Measurements from ENCODE around the gene FFAR2. TPM values are rescaled to one million over a fixed set of nuclear protein-coding genes. Genes with fewer than 3 reads are reported as not detected.

The FFAR2 gene
- polyA plus RNA-seq, 2 of the 4 experiments (the other 2 are of a cell fraction) = 0.30 TPM; not detected in 1

GRCh38 chr19:35427187-35427586, 20.9 kb upstream of the FFAR2 start:
- FAIRE-seq = no peak
- no peak overlapping the region for H3K4me2 ChIP-seq
- H3K4me3 ChIP-seq = no peak overlapping the region
- no peak for ATAC-seq
- 47% methylated on average over 4 of the region's 4 CpGs for WGBS (ENCODE audit: missing lambda C conversion rate)
- TF ChIP-seq NFE2L2 (conservative IDR thresholded peaks at IDR 0.05; ENCODE audit: low read length) (no peak), HEYL (CRISPR knock-in tag; IDR thresholded peaks at IDR 0.05) (no peak), JUNB (IDR thresholded peaks at IDR 0.05) (no peak), JUN (IDR thresholded peaks at IDR 0.05) (no peak), KDM5A (IDR thresholded peaks at IDR 0.05) (no peak)
- no peaks in the 10 kb centered on the region for H3K9me3 ChIP-seq
- POLR2A ChIA-PET = interaction anchor here (0.7 kb wide), 1 partner anchor 25 kb away, joined by 4 read pairs; no protein-coding TSS in a partner anchor
- no peak for DNase-seq (ENCODE audit: low read depth in 1 of 2, low spot score in 1 of 2)
- H3K27ac ChIP-seq = no peak overlapping the region
- H3K4me1 ChIP-seq = no peaks in the 10 kb centered on the region
- CTCF ChIA-PET = interaction anchor here (1.1 to 1.4 kb wide), 4 partner anchors 13 to 84 kb away, joined by 3 to 4 read pairs (median 4); no protein-coding TSS in a partner anchor

GRCh38 chr19:35429698-35430408, 18.2 kb upstream of the FFAR2 start:
- no peak overlapping the region for H3K27ac ChIP-seq
- ChIA-PET CTCF (interaction anchor here (0.8 to 6.9 kb wide), 15 partner anchors 9 to 180 kb away, joined by 3 to 27 read pairs (median 4); no protein-coding TSS in a partner anchor), POLR2A (no interaction called here)
- H3K4me2 ChIP-seq = no peak overlapping the region
- DNase-seq (ENCODE audit: low read depth in 1 of 2, low spot score in 1 of 2) (no peak), ATAC-seq (no peak), FAIRE-seq (peak; percentile 63)
- H3K4me1 ChIP-seq = no peaks in the 10 kb centered on the region
- H3K9me3 ChIP-seq = no peaks in the 10 kb centered on the region
- WGBS (ENCODE audit: missing lambda C conversion rate) = 55% methylated on average over 21 of the region's 21 CpGs
- no peak overlapping the region for H3K4me3 ChIP-seq
- TF ChIP-seq USF2 (IDR thresholded peaks at IDR 0.05) = no peak
- TF ChIP-seq CEBPB (IDR thresholded peaks at IDR 0.05) = no peak
- no peak for TF ChIP-seq TFCP2L1 (CRISPR knock-in tag; IDR thresholded peaks at IDR 0.05)
- no peak for TF ChIP-seq MAFK (IDR thresholded peaks at IDR 0.05; ENCODE audit: partially characterized antibody)
- no peak for TF ChIP-seq JUN (IDR thresholded peaks at IDR 0.05)
- TF ChIP-seq FOSL2 (IDR thresholded peaks at IDR 0.05) = no peak
- TF ChIP-seq FOSL2 (CRISPR knock-in tag; IDR thresholded peaks at IDR 0.05) = no peak
- no peak for TF ChIP-seq BHLHE40 (IDR thresholded peaks at IDR 0.05; ENCODE audit: low read depth, low read length)
- TF ChIP-seq GATA3 (IDR thresholded peaks at IDR 0.05; ENCODE audit: borderline replicate concordance) = no peak
- no peak for TF ChIP-seq RARB (CRISPR knock-in tag; IDR thresholded peaks at IDR 0.05)
- no peak for TF ChIP-seq NR3C1 (IDR thresholded peaks at IDR 0.05)
- no peak for TF ChIP-seq MAX (IDR thresholded peaks at IDR 0.05)
- TF ChIP-seq CHD2 (IDR thresholded peaks at IDR 0.05; ENCODE audit: low read length, partially characterized antibody) = no peak
- no peak for TF ChIP-seq JUNB (IDR thresholded peaks at IDR 0.05)
- no peak for TF ChIP-seq RNF2 (IDR thresholded peaks at IDR 0.05; ENCODE audit: borderline replicate concordance, low read depth)
- TF ChIP-seq EP300 (IDR thresholded peaks at IDR 0.05) = no peak
- no peak for TF ChIP-seq BCL3 (IDR thresholded peaks at IDR 0.05)

- ChIA-PET POLR2A (no interaction called here), CTCF (interaction anchor here (0.8 to 6.9 kb wide), 11 partner anchors 9 to 80 kb away, joined by 3 to 27 read pairs (median 7); no protein-coding TSS in a partner anchor)
These were observed 17.5 kb upstream of the FFAR2 start for GRCh38 chr19:35430409-35431144.

More at GRCh38 chr19:35430409-35431144, 17.5 kb upstream of the FFAR2 start:
- Histone ChIP-seq H3K9me3 (no peaks in the 10 kb centered on the region), H3K27ac (no peak overlapping the region), H3K4me1 (no peaks in the 10 kb centered on the region), H3K4me3 (no peak overlapping the region), H3K4me2 (no peak overlapping the region)
- WGBS (ENCODE audit: missing lambda C conversion rate) = 52% methylated on average over 5 of the region's 5 CpGs
- FAIRE-seq = peak; percentile 28
- TF ChIP-seq POLR2AphosphoS2 (conservative IDR thresholded peaks at IDR 0.05; ENCODE audit: low read length) (no peak), ATOH8 (CRISPR knock-in tag; IDR thresholded peaks at IDR 0.05; ENCODE audit: low read depth) (no peak), NR3C1 (IDR thresholded peaks at IDR 0.05) (no peak), GATA3 (IDR thresholded peaks at IDR 0.05; ENCODE audit: borderline replicate concordance) (no peak), CBX2 (IDR thresholded peaks at IDR 0.05; ENCODE audit: borderline replicate concordance, low read depth) (no peak), CEBPB (IDR thresholded peaks at IDR 0.05) (no peak), MAFK (IDR thresholded peaks at IDR 0.05; ENCODE audit: partially characterized antibody) (no peak), E2F6 (IDR thresholded peaks at IDR 0.05; ENCODE audit: borderline replicate concordance, low read depth) (no peak), EP300 (IDR thresholded peaks at IDR 0.05) (no peak), ZNF302 (CRISPR knock-in tag; IDR thresholded peaks at IDR 0.05) (no peak), KDM1A (IDR thresholded peaks at IDR 0.05; ENCODE audit: low read depth) (no peak), RCOR1 (IDR thresholded peaks at IDR 0.05; ENCODE audit: low read depth, low read length) (no peak), CHD2 (IDR thresholded peaks at IDR 0.05; ENCODE audit: low read length, partially characterized antibody) (no peak)
- ATAC-seq = no peak
- no peak for DNase-seq (ENCODE audit: low read depth in 1 of 2, low spot score in 1 of 2)

Measured in A549 (cell line).